Testis (tissue), 2 donors: ENCODE data around the gene RGS2.

ENCODE experiments used
- CTCF ChIP-seq, 3 experiments: fragments of 450-650 bp in 2 of 3; fragments of 200-600 bp in 1 of 3; sonication (generic) in 1 of 3; IDR thresholded peaks; one replicate each; pipeline ENCODE4 v1.5.1; 2016 to 2019; ENCODE audit warnings: antibody characterized with exemption in 3 of 3, mild to moderate bottlenecking in 2 of 3, moderate library complexity in 1 of 3
- POLR2A ChIP-seq: fragments of 450-650 bp; IDR thresholded peaks from one replicate; pipeline ENCODE4 v1.6.1; 2017; ENCODE audit warnings: antibody characterized with exemption, mild to moderate bottlenecking, moderate library complexity

GRCh38 chr1:192811006-192811405 is 2.2 kb downstream of the RGS2 start:
- TF ChIP-seq CTCF (IDR thresholded peaks at IDR 0.05) (no peak), POLR2A (no peak)
